Neural progenitor cell (in vitro differentiated cells): ENCODE results near the gene GSTM4. TPM values are rescaled to one million over a fixed set of nuclear protein-coding genes. Genes with fewer than 3 reads are reported as not detected.
"Not testable (repeated sequence)": the region's sequence is repeated elsewhere in the genome, so short reads cannot be mapped to it uniquely, and the experiment has no call there.

Source experiments
- DNase-seq: peaks from one replicate; pipeline ENCODE4 v3.0.0-alpha.2; 2016; ENCODE audit warnings: low spot score
- H2AFZ ChIP-seq: fragments of 200-600 bp; sonication (generic); replicated peaks from 2 replicates; pipeline ENCODE4 v1.6.1; 2016; ENCODE audit warnings: antibody characterized with exemption
- H3F3A ChIP-seq: fragments of 200-600 bp; sonication (generic); 2 replicates; pipeline ENCODE4 v1.6.1; 2016; ENCODE audit warnings: antibody characterized with exemption, low read depth
- H3K27ac ChIP-seq: fragments of 200-600 bp; sonication (generic); 2 replicates; pipeline ENCODE4 v1.5.1; 2016; ENCODE audit warnings: mild to moderate bottlenecking
- H3K27me3 ChIP-seq: fragments of 200-600 bp; sonication (generic); 2 replicates; pipeline ENCODE4 v1.6.1; 2016; ENCODE audit warnings: mild to moderate bottlenecking, moderate library complexity
- H3K36me3 ChIP-seq: fragments of 200-600 bp; sonication (generic); 2 replicates; pipeline ENCODE4 v1.5.1; 2016
- H3K4me1 ChIP-seq: fragments of 200-600 bp; sonication (generic); 2 replicates; pipeline ENCODE4 v1.6.1; 2016; ENCODE audit warnings: mixed run types
- H3K4me2 ChIP-seq: fragments of 200-600 bp; sonication (generic); 2 replicates; pipeline ENCODE4 v1.6.1; 2016
- H3K4me3 ChIP-seq: fragments of 200-600 bp; sonication (generic); 2 replicates; pipeline ENCODE4 v1.5.1; 2016
- H3K79me2 ChIP-seq: fragments of 200-600 bp; sonication (generic); 2 replicates; pipeline ENCODE4 v1.6.1; 2016; ENCODE audit warnings: low read depth
- H3K9ac ChIP-seq: fragments of 200-600 bp; sonication (generic); 2 replicates; pipeline ENCODE4 v1.6.1; 2016
- H3K9me3 ChIP-seq: fragments of 200-600 bp; sonication (generic); 2 replicates; pipeline ENCODE4 v1.5.1; 2016; ENCODE audit warnings: low read depth
- H4K20me1 ChIP-seq: fragments of 200-600 bp; sonication (generic); 2 replicates; pipeline ENCODE4 v1.6.1; 2016; ENCODE audit warnings: low read depth
- H3K27ac Mint-ChIP-seq: 3 replicates; pipeline ENCODE4 v1.8.0; 2021; ENCODE audit warnings: mixed read lengths
- H3K27me3 Mint-ChIP-seq: 2 replicates; pipeline ENCODE4 v1.8.0; 2022; ENCODE audit warnings: low read depth, mild to moderate bottlenecking, inconsistent platforms, moderate library complexity, mixed read lengths; ENCODE audit not compliant: insufficient read depth
- H3K36me3 Mint-ChIP-seq: 3 replicates; pipeline ENCODE4 v1.8.0; 2021; ENCODE audit warnings: mixed read lengths
- H3K4me1 Mint-ChIP-seq: 3 replicates; pipeline ENCODE4 v1.8.0; 2021; ENCODE audit warnings: mixed read lengths
- H3K4me3 Mint-ChIP-seq: 3 replicates; pipeline ENCODE4 v1.8.0; 2021; ENCODE audit warnings: mild to moderate bottlenecking, moderate library complexity, mixed read lengths
- H3K9me3 Mint-ChIP-seq: 3 replicates; pipeline ENCODE4 v1.8.0; 2020; ENCODE audit warnings: mixed read lengths
- EZH2 ChIP-seq: fragments of 200-600 bp; sonication (generic); IDR thresholded peaks from 2 replicates; pipeline ENCODE4 v1.6.1; 2017; ENCODE audit warnings: antibody characterized with exemption, mild to moderate bottlenecking, moderate library complexity
- EZH2phosphoT487 ChIP-seq: fragments of 200-600 bp; sonication (generic); IDR thresholded peaks from 2 replicates; pipeline ENCODE4 v1.6.1; 2017; ENCODE audit warnings: antibody characterized with exemption
- total RNA-seq: library from RNA; depleted of rRNA; stranded (reverse); fragments of >200 nt; gene quantifications from 2 replicates; pipeline ENCODE4 v1.2.3, GENCODE V29; 2015; ENCODE audit warnings: low replicate concordance
- TF ChIP-seq, protein P1 (sequence below): fragments of 200-600 bp; sonication (generic); IDR thresholded peaks from 2 replicates; pipeline ENCODE4 v1.5.1; 2017; ENCODE audit warnings: antibody characterized with exemption, mild to moderate bottlenecking

The GSTM4 gene
- total RNA-seq, 1 donor from 2014 or later, result 4.3 TPM

DNA sequence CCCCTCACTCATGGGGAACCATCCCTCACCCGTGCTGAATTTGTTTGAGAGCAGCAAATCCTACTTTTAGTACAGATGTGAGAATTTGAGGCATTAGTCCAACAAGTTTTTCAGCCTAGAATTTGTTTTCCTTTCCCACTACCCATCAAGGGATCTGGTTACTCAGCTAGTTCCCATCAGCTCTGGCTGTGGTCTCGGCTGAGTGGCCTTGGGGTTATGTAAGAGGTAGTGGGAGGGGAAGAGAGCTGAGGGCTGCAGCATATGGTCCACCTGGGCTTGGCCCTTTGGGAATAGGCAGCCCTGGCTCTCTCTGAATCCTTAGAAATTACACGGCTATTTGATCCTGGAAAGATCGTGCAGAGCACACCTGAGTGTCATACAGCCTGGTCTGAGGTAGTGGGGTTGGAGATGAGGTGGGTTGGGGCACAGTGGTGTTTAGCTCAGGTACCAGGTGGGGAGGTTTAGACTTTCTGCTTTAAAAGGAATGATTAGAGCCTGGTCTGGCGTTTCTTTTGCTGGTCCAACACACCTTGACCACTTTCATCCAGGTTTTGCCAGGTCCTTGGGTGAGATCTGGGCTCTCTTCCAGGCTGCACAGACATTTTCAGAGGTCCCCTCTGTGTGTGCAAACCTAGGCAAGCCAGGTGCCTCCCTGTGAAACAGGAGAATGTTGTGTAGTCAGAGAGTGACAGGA, 4.2 kb downstream of the GSTM4 start:
- Mint-ChIP-seq H3K27ac (no peak overlapping the region), H3K4me1 (peaks cover 17% of the 10 kb centered on the region), H3K27me3 (peaks cover 8% of the 10 kb centered on the region)

DNA sequence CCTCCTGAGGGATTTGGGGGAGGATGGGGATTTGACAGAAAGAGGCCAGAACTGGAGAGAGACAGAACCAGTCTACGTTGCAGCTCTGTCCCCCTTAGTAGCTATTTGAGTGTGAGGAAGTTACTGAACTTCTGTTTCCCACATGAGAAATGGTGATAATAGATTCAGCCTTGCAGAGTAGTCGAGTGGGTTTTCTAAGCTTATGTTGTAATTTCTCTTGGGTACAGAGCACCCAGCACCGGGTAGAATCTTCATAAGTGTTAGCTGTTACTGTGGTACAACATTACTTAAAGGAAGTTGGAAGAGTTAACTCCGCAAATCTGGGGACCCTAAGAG, 4.8 kb downstream of the GSTM4 start:
- peaks cover 14% of the 10 kb centered on the region for H3K4me1 Mint-ChIP-seq
- H3K9me3 Mint-ChIP-seq, H3K36me3 ChIP-seq, H3K9me3 ChIP-seq, H3K27ac Mint-ChIP-seq, H3K4me1 ChIP-seq, H3K27ac ChIP-seq, H3K4me3 Mint-ChIP-seq, H3K9ac ChIP-seq, H3K27me3 Mint-ChIP-seq, H2AFZ ChIP-seq, DNase-seq, H3K4me3 ChIP-seq, H3K36me3 Mint-ChIP-seq, H3K79me2 ChIP-seq, H4K20me1 ChIP-seq, H3K4me2 ChIP-seq, H3K27me3 ChIP-seq, H3F3A ChIP-seq: not testable (repeated sequence)

More for the DNA sequence above, 4.2 kb downstream of the GSTM4 start:
- no peak overlapping the region for H2AFZ ChIP-seq
- H3K9me3 ChIP-seq, result no peaks in the 10 kb centered on the region
- no peak overlapping the region for H3K9ac ChIP-seq
- Mint-ChIP-seq H3K36me3 (peaks cover 6% of the 10 kb centered on the region), H3K9me3 (no peaks in the 10 kb centered on the region), H3K4me3 (no peak overlapping the region)
- H3K27ac ChIP-seq, result no peak overlapping the region
- H3F3A ChIP-seq, result peaks cover 4% of the 10 kb centered on the region
- no peaks in the 10 kb centered on the region for H3K79me2 ChIP-seq
- no peaks in the 10 kb centered on the region for H4K20me1 ChIP-seq
- DNase-seq, result no peak
- H3K27me3 ChIP-seq, result peaks cover 5% of the 10 kb centered on the region
- H3K4me2 ChIP-seq, result no peak overlapping the region
- TF ChIP-seq, protein P1, sequence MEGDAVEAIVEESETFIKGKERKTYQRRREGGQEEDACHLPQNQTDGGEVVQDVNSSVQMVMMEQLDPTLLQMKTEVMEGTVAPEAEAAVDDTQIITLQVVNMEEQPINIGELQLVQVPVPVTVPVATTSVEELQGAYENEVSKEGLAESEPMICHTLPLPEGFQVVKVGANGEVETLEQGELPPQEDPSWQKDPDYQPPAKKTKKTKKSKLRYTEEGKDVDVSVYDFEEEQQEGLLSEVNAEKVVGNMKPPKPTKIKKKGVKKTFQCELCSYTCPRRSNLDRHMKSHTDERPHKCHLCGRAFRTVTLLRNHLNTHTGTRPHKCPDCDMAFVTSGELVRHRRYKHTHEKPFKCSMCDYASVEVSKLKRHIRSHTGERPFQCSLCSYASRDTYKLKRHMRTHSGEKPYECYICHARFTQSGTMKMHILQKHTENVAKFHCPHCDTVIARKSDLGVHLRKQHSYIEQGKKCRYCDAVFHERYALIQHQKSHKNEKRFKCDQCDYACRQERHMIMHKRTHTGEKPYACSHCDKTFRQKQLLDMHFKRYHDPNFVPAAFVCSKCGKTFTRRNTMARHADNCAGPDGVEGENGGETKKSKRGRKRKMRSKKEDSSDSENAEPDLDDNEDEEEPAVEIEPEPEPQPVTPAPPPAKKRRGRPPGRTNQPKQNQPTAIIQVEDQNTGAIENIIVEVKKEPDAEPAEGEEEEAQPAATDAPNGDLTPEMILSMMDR, result no peak
- TF ChIP-seq EZH2 (no peak), EZH2phosphoT487 (no peak)
- no peak overlapping the region for H3K4me3 ChIP-seq
- H3K36me3 ChIP-seq, result no peaks in the 10 kb centered on the region
- H3K4me1 ChIP-seq, result peaks cover 3% of the 10 kb centered on the region

DNA sequence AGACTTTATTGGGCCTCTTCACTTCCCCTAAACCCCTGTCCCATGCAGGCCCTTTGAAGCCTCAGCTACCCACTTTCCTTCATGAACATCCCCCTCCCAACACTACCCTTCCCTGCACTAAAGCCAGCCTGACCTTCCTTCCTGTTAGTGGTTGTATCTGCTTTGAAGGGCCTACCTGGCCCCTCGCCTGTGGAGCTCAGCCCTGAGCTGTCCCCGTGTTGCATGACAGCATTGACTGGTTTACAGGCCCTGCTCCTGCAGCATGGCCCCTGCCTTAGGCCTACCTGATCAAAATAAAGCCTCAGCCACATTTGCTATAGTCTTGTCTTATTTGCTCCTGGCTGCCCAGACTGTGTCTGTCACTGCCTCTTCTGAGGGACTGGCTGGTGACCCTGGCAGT, 5.5 kb downstream of the GSTM4 start:
- Histone ChIP-seq H3K9ac (no peak overlapping the region), H3K36me3 (no peaks in the 10 kb centered on the region), H4K20me1 (no peaks in the 10 kb centered on the region), H3K4me2 (no peak overlapping the region), H3K4me1 (no peaks in the 10 kb centered on the region), H3F3A (no peaks in the 10 kb centered on the region), H3K4me3 (no peak overlapping the region), H2AFZ (no peak overlapping the region), H3K79me2 (no peaks in the 10 kb centered on the region), H3K27ac (no peak overlapping the region), H3K27me3 (no peaks in the 10 kb centered on the region), H3K9me3 (no peaks in the 10 kb centered on the region)
- DNase-seq, result no peak
- peaks cover 8% of the 10 kb centered on the region for H3K27me3 Mint-ChIP-seq
- peaks cover 13% of the 10 kb centered on the region for H3K4me1 Mint-ChIP-seq
- H3K9me3 Mint-ChIP-seq, result no peaks in the 10 kb centered on the region
- TF ChIP-seq EZH2, result no peak
- TF ChIP-seq, protein P1, result no peak
- TF ChIP-seq EZH2phosphoT487, result no peak
- H3K27ac Mint-ChIP-seq, result no peak overlapping the region
- H3K4me3 Mint-ChIP-seq, result no peak overlapping the region
- H3K36me3 Mint-ChIP-seq, result peaks cover 6% of the 10 kb centered on the region

DNA sequence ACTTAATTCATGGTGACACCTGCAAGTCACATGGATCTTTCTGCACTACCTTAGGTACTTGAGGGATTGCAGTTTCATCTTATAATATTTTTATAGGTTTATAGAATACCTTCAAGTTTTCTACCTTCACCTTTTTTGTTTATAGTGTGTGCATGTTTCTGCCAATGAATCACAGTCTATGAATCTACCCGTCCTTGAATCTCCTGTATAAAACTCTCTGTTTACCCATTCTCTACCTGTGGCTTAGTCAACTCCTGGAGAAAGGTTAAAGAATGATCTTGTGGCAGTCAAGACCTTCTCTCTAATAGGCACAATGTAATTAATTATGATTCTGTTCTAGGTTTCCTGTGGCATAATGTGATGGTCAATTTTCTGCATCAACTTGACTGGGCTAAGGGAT, 8.8 kb downstream of the GSTM4 start:
- no peak overlapping the region for H3K9ac ChIP-seq
- Mint-ChIP-seq H3K27ac (no peak overlapping the region), H3K9me3 (peaks cover 2% of the 10 kb centered on the region), H3K4me1 (peaks cover 13% of the 10 kb centered on the region), H3K36me3 (no peaks in the 10 kb centered on the region), H3K27me3 (peaks cover 4% of the 10 kb centered on the region), H3K4me3 (no peak overlapping the region)
- H4K20me1 ChIP-seq, result no peaks in the 10 kb centered on the region
- no peaks in the 10 kb centered on the region for H3K27me3 ChIP-seq
- no peaks in the 10 kb centered on the region for H3K9me3 ChIP-seq
- no peak overlapping the region for H3K4me3 ChIP-seq
- no peaks in the 10 kb centered on the region for H3K79me2 ChIP-seq
- H3F3A ChIP-seq, result no peaks in the 10 kb centered on the region
- no peak for DNase-seq
- no peaks in the 10 kb centered on the region for H3K36me3 ChIP-seq
- no peak overlapping the region for H3K4me2 ChIP-seq
- no peak overlapping the region for H3K27ac ChIP-seq
- no peak overlapping the region for H2AFZ ChIP-seq
- peaks cover 6% of the 10 kb centered on the region for H3K4me1 ChIP-seq
- TF ChIP-seq, protein P1, result no peak
- TF ChIP-seq EZH2phosphoT487 (no peak), EZH2 (no peak)
